ENCODE results near the gene TMED10.

GRCh38 chr14:75083271-75083670, 93.1 kb downstream of the TMED10 start:
- TF ChIP-seq CTCF (IDR thresholded peaks at IDR 0.05) (no peak), POLR2A (IDR thresholded peaks at IDR 0.05) (no peak)
